Activated CD4-positive, alpha-beta memory T cell treated with anti-CD3 and anti-CD28 coated beads for 36 hours (primary cell): ENCODE measurements around the gene TMEM212. TPM values are rescaled to one million over a fixed set of nuclear protein-coding genes. Genes with fewer than 3 reads are reported as not detected.

ENCODE experiments used
- CTCF ChIA-PET: fragments of 350-600 bp; sonication (Branson Sonifier 250); formaldehyde crosslinking; loops from one replicate; lab custom pipeline; 2021; ENCODE audit warnings: antibody characterized with exemption, inconsistent platforms; lab: Charles Lee
- POLR2A ChIA-PET: fragments of 350-600 bp; sonication (Branson Sonifier 250); formaldehyde crosslinking; loops from one replicate; lab custom pipeline; 2021; ENCODE audit warnings: antibody characterized with exemption; lab: Charles Lee
- DNase-seq: peaks from one replicate; pipeline ENCODE4 v3.0.0-alpha.2; 2020
- H3K27ac Mint-ChIP-seq: one replicate; pipeline ENCODE4 v1.8.0; 2021; ENCODE audit warnings: mixed read lengths
- H3K27me3 Mint-ChIP-seq: one replicate; pipeline ENCODE4 v1.8.0; 2021; ENCODE audit warnings: mixed read lengths
- H3K36me3 Mint-ChIP-seq: one replicate; pipeline ENCODE4 v1.8.0; 2021; ENCODE audit warnings: mixed read lengths
- H3K4me1 Mint-ChIP-seq: one replicate; pipeline ENCODE4 v1.8.0; 2021; ENCODE audit warnings: low read depth, mixed read lengths
- H3K4me3 Mint-ChIP-seq: one replicate; pipeline ENCODE4 v1.8.0; 2021; ENCODE audit warnings: mild to moderate bottlenecking, mixed read lengths
- H3K9me3 Mint-ChIP-seq: one replicate; pipeline ENCODE4 v1.8.0; 2021; ENCODE audit warnings: mixed read lengths
- intact Hi-C: fragments of 100-400 bp; cut with micrococcal nuclease; formaldehyde crosslinking; loops from one replicate; pipeline ENCODE4 v1.15.1; 2023
- total RNA-seq, 2 experiments: library from RNA; stranded (reverse); gene quantifications; one replicate each; pipeline ENCODE4 v1.2.3, GENCODE V29; 2021

TMEM212 gene
- total RNA-seq, 2 experiments from 2014 or later: not detected

DNA sequence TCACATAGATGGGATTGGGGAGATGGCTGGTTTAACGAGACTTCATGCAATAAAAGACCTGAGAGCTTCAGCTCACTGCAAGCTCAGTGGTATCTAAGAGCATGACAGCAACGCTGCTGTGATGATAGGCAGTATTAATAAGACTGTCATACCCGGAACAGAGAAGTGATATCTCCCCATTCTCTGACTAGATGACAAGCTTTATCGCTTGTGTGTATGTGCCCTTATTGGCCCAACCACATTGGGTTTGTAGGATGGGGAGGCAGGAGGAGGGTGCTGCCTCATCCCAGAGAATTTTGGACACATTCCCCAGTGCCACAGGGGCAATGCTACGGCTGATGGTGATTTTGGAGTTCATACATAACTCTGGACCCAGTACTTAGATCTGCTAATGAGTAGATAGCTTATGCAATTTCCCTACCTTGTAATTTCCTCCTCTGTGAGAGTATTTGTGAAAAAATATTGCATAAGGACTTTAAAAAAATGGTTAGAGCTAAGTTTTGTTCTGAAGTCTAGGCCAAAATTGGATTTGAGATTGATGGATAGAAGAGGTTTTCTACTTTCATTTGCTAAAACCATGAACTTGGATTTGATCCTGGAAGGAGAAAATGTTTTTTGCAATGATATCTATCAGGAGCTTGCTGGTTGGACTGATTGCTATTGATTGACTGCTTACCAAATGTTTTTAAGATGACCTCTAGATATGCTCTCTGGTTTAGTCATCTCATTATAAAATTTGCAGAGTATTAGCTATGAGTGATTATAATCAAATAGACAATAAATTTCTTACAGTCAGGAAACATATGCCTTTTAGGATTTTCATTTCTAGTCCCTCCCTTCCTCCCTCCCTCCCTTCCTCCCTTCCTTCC lies 14.0 kb upstream of the TMEM212 start:
- no peak for DNase-seq
- H3K27me3 Mint-ChIP-seq: peaks cover 4% of the 10 kb centered on the region
- intact Hi-C loops: no loop called here
- peaks cover 9% of the 10 kb centered on the region for H3K4me1 Mint-ChIP-seq
- no peak overlapping the region for H3K4me3 Mint-ChIP-seq
- ChIA-PET POLR2A (no interaction called here), CTCF (interaction anchor here (0.7 to 3.4 kb wide), 6 partner anchors 10 to 215 kb away, joined by 3 to 16 read pairs (median 3); no protein-coding TSS in a partner anchor)
- H3K9me3 Mint-ChIP-seq: no peaks in the 10 kb centered on the region
- no peaks in the 10 kb centered on the region for H3K36me3 Mint-ChIP-seq
- H3K27ac Mint-ChIP-seq: no peak overlapping the region

DNA sequence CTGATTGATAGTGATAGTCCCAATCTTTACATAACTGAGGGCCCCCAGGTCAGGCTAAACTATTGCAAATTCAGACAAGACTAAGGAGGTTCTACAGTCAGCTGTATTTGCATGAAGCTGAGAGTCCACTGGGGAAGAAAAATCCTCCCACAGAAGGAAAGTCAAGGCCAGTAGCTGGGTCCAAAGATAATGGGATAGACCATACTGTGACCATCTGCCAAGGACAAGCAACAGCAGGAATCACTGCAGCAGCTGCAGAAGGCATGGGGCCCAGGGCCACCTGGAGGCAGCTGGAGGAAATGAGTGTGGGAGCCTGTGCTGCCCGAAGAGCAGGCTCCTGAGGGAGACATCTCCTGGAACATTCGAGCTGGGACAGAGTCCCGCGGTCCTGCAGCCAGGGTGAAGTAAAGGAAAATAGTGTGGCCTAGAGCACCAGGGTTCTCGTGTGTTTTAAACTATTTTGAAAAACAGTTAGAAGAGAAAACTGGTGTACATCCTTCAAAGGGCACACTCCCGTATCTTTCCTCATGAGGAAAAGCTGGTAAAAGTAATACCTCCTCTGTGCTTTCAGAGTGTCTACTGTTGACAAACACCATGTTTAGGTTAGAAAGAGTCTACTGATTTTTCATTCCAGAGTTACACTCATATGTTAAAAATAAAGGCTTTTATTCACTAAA lies 13.2 kb upstream of the TMEM212 start:
- no peaks in the 10 kb centered on the region for H3K9me3 Mint-ChIP-seq
- DNase-seq: peak; percentile 40
- ChIA-PET POLR2A (no interaction called here), CTCF (interaction anchor here (0.7 to 3.4 kb wide), 9 partner anchors 9 to 216 kb away, joined by 3 to 16 read pairs (median 3); no protein-coding TSS in a partner anchor)
- H3K4me3 Mint-ChIP-seq: no peak overlapping the region
- intact Hi-C loops: loop anchor here (5.0 to 10.0 kb wide), 2 partner anchors 125 to 783 kb away; no protein-coding TSS in a partner anchor
- no peak overlapping the region for H3K27ac Mint-ChIP-seq
- peaks cover 9% of the 10 kb centered on the region for H3K4me1 Mint-ChIP-seq
- peaks cover 4% of the 10 kb centered on the region for H3K27me3 Mint-ChIP-seq
- no peaks in the 10 kb centered on the region for H3K36me3 Mint-ChIP-seq

DNA sequence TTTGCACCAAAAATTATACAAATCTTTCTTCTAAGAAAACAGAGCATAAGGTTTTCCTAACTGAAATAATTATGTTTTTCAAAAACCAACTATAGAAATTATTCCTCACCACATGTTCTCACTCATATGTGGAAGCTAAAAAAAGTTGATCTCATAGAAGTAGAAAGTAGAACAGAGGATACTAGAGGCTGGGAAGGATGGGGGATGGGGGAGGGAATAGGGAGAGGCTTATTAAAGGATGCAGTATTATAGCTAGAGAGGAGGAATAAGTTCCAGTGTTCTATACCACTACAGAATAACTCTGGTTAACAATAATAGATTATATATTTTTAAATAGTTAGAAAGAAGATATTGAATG lies 12.7 kb upstream of the TMEM212 start:
- peaks cover 9% of the 10 kb centered on the region for H3K4me1 Mint-ChIP-seq
- DNase-seq: no peak
- H3K4me3 Mint-ChIP-seq: no peak overlapping the region
- no peak overlapping the region for H3K27ac Mint-ChIP-seq
- intact Hi-C loops: loop anchor here (5.0 to 10.0 kb wide), 2 partner anchors 126 to 783 kb away; no protein-coding TSS in a partner anchor
- no peaks in the 10 kb centered on the region for H3K36me3 Mint-ChIP-seq
- H3K27me3 Mint-ChIP-seq: peaks cover 4% of the 10 kb centered on the region
- H3K9me3 Mint-ChIP-seq: no peaks in the 10 kb centered on the region
- CTCF ChIA-PET: interaction anchor here (0.8 to 3.4 kb wide), 6 partner anchors 10 to 216 kb away, joined by 3 to 16 read pairs (median 4); no protein-coding TSS in a partner anchor
- POLR2A ChIA-PET: interaction anchor here (0.5 kb wide), 1 partner anchor 16 kb away, joined by 3 read pairs; no protein-coding TSS in a partner anchor

DNA sequence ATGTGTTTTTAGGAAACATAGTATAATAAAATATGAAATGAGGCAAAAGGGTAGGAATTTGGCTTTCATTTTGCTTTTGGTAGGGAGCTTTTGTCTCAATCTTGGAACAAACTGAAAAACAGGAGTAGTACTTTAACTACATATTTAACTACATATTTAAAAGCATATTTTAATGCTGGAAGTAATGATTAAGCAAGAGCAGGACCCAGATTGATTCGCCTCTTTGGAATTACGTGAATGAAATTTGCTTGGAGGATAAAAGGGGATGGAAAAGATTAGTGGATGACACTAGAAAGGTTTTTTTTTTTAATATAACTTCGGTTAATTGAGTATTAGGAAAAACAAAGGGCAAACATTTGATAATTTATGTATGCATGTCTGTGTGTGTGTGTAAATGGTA lies 11.2 kb upstream of the TMEM212 start:
- Mint-ChIP-seq H3K36me3 (no peaks in the 10 kb centered on the region), H3K4me1 (peaks cover 9% of the 10 kb centered on the region), H3K27me3 (peaks cover 6% of the 10 kb centered on the region), H3K9me3 (no peaks in the 10 kb centered on the region), H3K4me3 (no peak overlapping the region), H3K27ac (no peak overlapping the region)
- no peak for DNase-seq
- CTCF ChIA-PET: interaction anchor here (0.7 to 1.3 kb wide), 2 partner anchors 9 to 443 kb away, joined by 3 read pairs; no protein-coding TSS in a partner anchor
- intact Hi-C loops: loop anchor here (5.0 to 10.0 kb wide), 2 partner anchors 127 to 785 kb away; no protein-coding TSS in a partner anchor
- POLR2A ChIA-PET: interaction anchor here (0.6 kb wide), 1 partner anchor 450 kb away, joined by 3 read pairs; no protein-coding TSS in a partner anchor

DNA sequence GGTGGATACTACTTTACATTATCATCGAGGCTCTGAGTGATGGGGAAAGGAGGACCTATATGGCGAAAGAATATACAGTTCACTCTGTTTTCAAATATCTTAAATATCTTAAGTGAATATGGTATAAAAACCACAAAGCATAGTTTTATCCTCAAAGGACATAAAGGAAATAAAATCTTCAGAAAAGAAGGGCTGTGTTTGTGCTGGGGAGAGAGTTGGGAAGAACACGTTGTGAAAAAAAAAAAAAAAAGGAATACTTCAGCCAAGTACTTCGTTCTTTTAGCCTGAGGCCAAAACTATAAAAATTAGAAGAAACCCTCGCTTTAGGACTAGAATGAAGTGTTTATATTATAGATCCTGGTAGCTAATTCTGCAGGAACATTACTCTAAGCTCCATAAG lies 10.2 kb upstream of the TMEM212 start:
- POLR2A ChIA-PET: no interaction called here
- H3K4me1 Mint-ChIP-seq: peaks cover 2% of the 10 kb centered on the region

DNA sequence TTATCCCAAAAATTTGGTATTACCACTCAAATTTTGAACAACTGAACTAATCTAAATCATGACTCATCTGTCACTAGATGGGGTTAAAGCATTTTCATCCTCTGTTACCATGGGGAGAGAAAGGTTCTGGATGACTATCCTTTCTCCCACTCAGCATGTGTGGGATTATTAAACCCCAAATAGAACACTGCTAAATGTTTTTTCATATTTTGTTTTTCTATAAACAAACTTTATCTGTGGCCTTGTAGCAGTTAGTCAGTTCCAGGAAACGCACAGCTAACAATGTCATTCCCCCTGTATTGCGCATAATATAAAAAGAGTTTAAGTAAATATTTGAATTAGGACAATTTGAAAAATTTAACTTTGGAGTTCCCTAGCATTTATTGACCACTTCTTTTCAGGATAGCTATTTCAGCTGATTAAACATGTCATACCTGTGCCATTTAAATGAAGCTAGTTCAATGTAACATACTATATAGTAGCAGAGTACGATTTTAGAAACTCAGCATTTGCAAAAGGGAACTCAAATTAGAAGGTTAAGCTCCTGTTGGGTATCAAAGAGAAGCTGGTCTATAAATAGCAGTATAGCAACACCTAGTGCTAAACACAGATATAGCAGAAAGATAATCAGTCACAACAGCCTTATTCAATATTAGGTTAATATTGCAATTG lies 9.2 kb upstream of the TMEM212 start:
- CTCF ChIA-PET: interaction anchor here (0.6 to 1.8 kb wide), 14 partner anchors 17 to 872 kb away, joined by 3 to 16 read pairs (median 4); no protein-coding TSS in a partner anchor
- POLR2A ChIA-PET: no interaction called here
- no peak overlapping the region for H3K27ac Mint-ChIP-seq
- no peak for DNase-seq
- no peaks in the 10 kb centered on the region for H3K4me1 Mint-ChIP-seq
- H3K4me3 Mint-ChIP-seq: no peak overlapping the region
- no peaks in the 10 kb centered on the region for H3K9me3 Mint-ChIP-seq
- H3K27me3 Mint-ChIP-seq: peaks cover 3% of the 10 kb centered on the region
- intact Hi-C loops: loop anchor here (2.0 to 10.0 kb wide), 3 partner anchors 129 to 787 kb away; no protein-coding TSS in a partner anchor
- H3K36me3 Mint-ChIP-seq: no peaks in the 10 kb centered on the region

More for the DNA sequence above, 10.2 kb upstream of the TMEM212 start:
- intact Hi-C loops: loop anchor here (5.0 to 10.0 kb wide), 2 partner anchors 128 to 786 kb away; no protein-coding TSS in a partner anchor
- H3K4me3 Mint-ChIP-seq: no peak overlapping the region
- no peak overlapping the region for H3K27ac Mint-ChIP-seq
- H3K27me3 Mint-ChIP-seq: peaks cover 5% of the 10 kb centered on the region
- no peaks in the 10 kb centered on the region for H3K9me3 Mint-ChIP-seq
- no peaks in the 10 kb centered on the region for H3K36me3 Mint-ChIP-seq
- CTCF ChIA-PET: interaction anchor here (0.6 to 1.8 kb wide), 7 partner anchors 48 to 931 kb away, joined by 3 to 16 read pairs (median 4); no protein-coding TSS in a partner anchor
- DNase-seq: no peak

DNA sequence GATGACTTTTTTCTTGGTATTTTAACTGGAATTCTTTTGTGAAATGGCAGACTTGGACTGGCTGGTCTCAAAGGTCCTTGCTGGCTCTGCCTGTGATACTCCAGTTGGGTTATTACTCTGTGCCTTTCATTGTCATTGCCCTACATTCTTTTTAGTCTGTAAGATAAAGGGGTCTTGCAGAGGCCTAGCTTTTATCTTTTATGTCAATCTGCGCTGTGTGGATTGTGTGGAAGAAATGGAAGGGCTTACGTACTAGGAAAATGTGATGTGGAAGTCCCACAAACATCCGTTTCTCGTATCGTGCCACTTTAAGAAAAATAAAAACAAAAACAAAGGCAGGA lies 8.7 kb upstream of the TMEM212 start:
- intact Hi-C loops: loop anchor here (2.0 to 10.0 kb wide), 3 partner anchors 130 to 787 kb away; no protein-coding TSS in a partner anchor
- DNase-seq: no peak
- Mint-ChIP-seq H3K36me3 (no peaks in the 10 kb centered on the region), H3K27ac (no peak overlapping the region), H3K9me3 (no peaks in the 10 kb centered on the region), H3K27me3 (peaks cover 3% of the 10 kb centered on the region), H3K4me1 (no peaks in the 10 kb centered on the region), H3K4me3 (no peak overlapping the region)
- ChIA-PET CTCF (interaction anchor here (0.9 to 1.8 kb wide), 10 partner anchors 18 to 507 kb away, joined by 3 to 16 read pairs (median 5); no protein-coding TSS in a partner anchor), POLR2A (no interaction called here)

DNA sequence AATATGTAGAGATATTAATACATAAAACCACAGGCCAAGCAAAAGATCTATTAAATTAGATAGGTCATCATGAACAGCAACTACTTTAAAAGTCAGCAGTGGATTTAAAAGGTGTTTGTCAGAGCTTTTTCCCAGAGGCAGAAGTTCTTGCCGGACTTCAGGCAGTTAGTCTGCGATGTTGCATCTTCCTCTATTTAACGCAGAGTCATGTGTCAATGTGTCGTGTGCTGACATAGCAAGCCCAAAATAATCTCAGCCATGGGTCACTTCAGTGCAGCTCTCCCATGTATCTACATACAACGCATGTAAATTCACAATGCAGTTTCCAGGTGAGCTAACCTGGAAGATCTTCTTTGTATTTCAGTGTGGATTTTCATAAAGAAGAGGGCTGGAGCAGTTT lies 8.0 kb upstream of the TMEM212 start:
- no peak overlapping the region for H3K27ac Mint-ChIP-seq
- H3K4me1 Mint-ChIP-seq: no peaks in the 10 kb centered on the region
- ChIA-PET POLR2A (no interaction called here), CTCF (interaction anchor here (0.7 to 1.5 kb wide), 4 partner anchors 132 to 378 kb away, joined by 3 to 12 read pairs (median 6); no protein-coding TSS in a partner anchor)
- intact Hi-C loops: loop anchor here (2.0 to 10.0 kb wide), 2 partner anchors 130 to 188 kb away; no protein-coding TSS in a partner anchor
- no peak for DNase-seq
- H3K4me3 Mint-ChIP-seq: no peak overlapping the region
- H3K36me3 Mint-ChIP-seq: no peaks in the 10 kb centered on the region
- peaks cover 3% of the 10 kb centered on the region for H3K27me3 Mint-ChIP-seq
- H3K9me3 Mint-ChIP-seq: no peaks in the 10 kb centered on the region

DNA sequence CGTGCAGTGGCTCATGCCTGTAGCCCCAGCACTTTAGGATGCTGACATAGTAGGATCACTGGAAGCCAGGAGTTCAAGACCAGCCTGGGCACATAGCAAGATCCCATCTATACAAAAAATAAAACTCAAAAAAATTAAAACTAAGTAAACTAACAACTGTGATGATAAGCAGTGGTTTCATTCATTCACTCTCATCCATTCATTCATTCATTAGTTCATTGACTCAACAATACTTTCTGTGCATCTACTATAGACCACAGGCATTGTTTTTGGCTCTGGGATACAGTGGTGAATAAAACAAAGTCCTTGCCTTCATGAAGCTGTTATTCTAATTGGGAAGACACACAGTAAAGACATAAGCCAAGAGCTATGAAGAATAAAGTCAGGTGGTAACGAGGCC lies 7.5 kb upstream of the TMEM212 start:
- ChIA-PET CTCF (interaction anchor here (0.7 to 1.5 kb wide), 4 partner anchors 55 to 506 kb away, joined by 3 to 4 read pairs (median 4); no protein-coding TSS in a partner anchor), POLR2A (no interaction called here)
- intact Hi-C loops: loop anchor here (2.0 to 10.0 kb wide), 2 partner anchors 131 to 189 kb away; no protein-coding TSS in a partner anchor
- no peak overlapping the region for H3K4me3 Mint-ChIP-seq
- no peaks in the 10 kb centered on the region for H3K36me3 Mint-ChIP-seq
- no peaks in the 10 kb centered on the region for H3K9me3 Mint-ChIP-seq
- peaks cover 3% of the 10 kb centered on the region for H3K27me3 Mint-ChIP-seq
- DNase-seq: no peak
- no peaks in the 10 kb centered on the region for H3K4me1 Mint-ChIP-seq
- H3K27ac Mint-ChIP-seq: no peak overlapping the region

DNA sequence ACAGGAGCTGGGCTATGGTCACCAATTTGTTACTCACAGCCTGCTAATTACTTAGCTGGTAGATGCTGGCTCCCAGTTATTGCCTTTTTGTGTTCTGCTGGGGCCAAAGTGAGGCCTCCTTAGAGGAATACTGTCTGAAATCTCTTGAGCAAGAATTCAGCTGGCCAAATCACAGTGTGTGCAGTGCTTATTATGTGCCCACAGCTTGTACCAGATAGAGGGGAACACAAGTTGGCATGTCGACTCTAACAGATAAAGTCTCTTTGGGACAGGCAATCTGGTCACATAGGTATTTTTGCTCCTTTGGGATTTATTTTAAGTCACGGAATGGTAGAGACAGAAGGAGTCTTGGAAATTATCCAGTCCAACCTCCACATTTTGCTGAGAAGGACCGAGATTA lies 6.3 kb upstream of the TMEM212 start:
- Mint-ChIP-seq H3K4me3 (no peak overlapping the region), H3K27ac (no peak overlapping the region), H3K9me3 (no peaks in the 10 kb centered on the region), H3K4me1 (no peaks in the 10 kb centered on the region), H3K27me3 (peaks cover 2% of the 10 kb centered on the region), H3K36me3 (no peaks in the 10 kb centered on the region)
- DNase-seq: no peak
- intact Hi-C loops: loop anchor here (10.0 kb wide), 1 partner anchor 132 kb away; no protein-coding TSS in a partner anchor
- ChIA-PET POLR2A (no interaction called here), CTCF (interaction anchor here (1.5 kb wide), 1 partner anchor 223 kb away, joined by 4 read pairs; no protein-coding TSS in a partner anchor)

DNA sequence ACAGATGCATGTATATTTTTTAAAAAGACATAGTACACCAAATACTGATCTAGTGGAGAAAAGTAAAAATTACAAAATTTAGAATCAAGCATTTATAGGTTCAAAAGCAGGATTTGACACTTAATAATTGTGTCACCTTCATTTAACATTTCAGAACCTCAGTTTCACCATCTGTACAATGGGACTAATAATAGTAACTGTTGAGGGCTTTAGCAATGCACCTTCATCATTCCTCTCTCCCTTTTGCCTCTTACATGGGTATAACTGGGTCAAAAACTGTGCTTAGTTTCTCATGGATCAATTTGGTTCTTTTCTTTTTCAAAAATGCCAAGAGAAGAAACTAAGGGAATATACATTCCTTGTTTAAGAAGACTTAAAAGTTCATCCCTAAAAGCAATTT lies 5.5 kb upstream of the TMEM212 start:
- intact Hi-C loops: loop anchor here (10.0 kb wide), 1 partner anchor 133 kb away; no protein-coding TSS in a partner anchor
- DNase-seq: no peak
- Mint-ChIP-seq H3K27me3 (peaks cover 2% of the 10 kb centered on the region), H3K27ac (no peak overlapping the region), H3K4me3 (no peak overlapping the region), H3K4me1 (no peaks in the 10 kb centered on the region), H3K36me3 (no peaks in the 10 kb centered on the region), H3K9me3 (no peaks in the 10 kb centered on the region)
- ChIA-PET CTCF (no interaction called here), POLR2A (no interaction called here)
